Amygdala (tissue), 56 donors: ENCODE results near the gene NBPF20.
"Not testable (repeated sequence)": the region's sequence is repeated elsewhere in the genome, so short reads cannot be mapped to it uniquely, and the experiment has no call there.

Source experiments
- DNase-seq, 56 donors: peaks; one replicate each; lab custom pipeline; 2025; lab: John Stamatoyannopoulos, UW

NBPF20 gene

GRCh38 chr1:145431363-145432256 lies 6.2 kb upstream of the NBPF20 start:
- DNase-seq: not testable (repeated sequence)

GRCh38 chr1:145430830-145431229 lies 5.4 kb upstream of the NBPF20 start:
- DNase-seq: not testable (repeated sequence)

- DNase-seq: not testable (repeated sequence)
These were observed 3.9 kb upstream of the NBPF20 start for GRCh38 chr1:145429329-145429728.

GRCh38 chr1:145424612-145425435 lies 579 bp downstream of the NBPF20 start:
- peak in 4 of 56 donors; percentile 3 to 8 (median 6) for DNase-seq

- not testable (repeated sequence) for DNase-seq
These were observed 10.3 kb downstream of the NBPF20 start for GRCh38 chr1:145415149-145415548.

- DNase-seq: not testable (repeated sequence)
These were observed 18.1 kb downstream of the NBPF20 start for GRCh38 chr1:145407266-145407665.

GRCh38 chr1:145404949-145405348 lies 20.5 kb downstream of the NBPF20 start:
- DNase-seq: not testable (repeated sequence)

GRCh38 chr1:145400701-145401100 lies 24.7 kb downstream of the NBPF20 start:
- DNase-seq: not testable (repeated sequence)
